Astrocyte (in vitro differentiated cells and primary cell): Measurements from ENCODE around the gene PRR5L. TPM values are rescaled to one million over a fixed set of nuclear protein-coding genes. Genes with fewer than 3 reads are reported as not detected.
A peak's percentile ranks its signal among the peaks of the same experiment; 100 is the strongest.

Experiments
- DNase-seq: peaks from one replicate; pipeline ENCODE4 v3.0.0-alpha.2; 2010; ENCODE audit warnings: low read depth
- FAIRE-seq: peaks from 2 replicates; lab custom pipeline; 2011; peaks lifted over from hg19 to GRCh38; lab: Jason Lieb, UNC
- H2AFZ ChIP-seq: 2 replicates; pipeline ENCODE4 v1.6.0; 2012; ENCODE audit warnings: low read depth, low read length, inconsistent platforms
- H3K27ac ChIP-seq: 2 replicates; pipeline ENCODE4 v1.5.1; 2011; ENCODE audit warnings: low read depth, low read length, inconsistent platforms
- H3K27me3 ChIP-seq: 2 replicates; pipeline ENCODE4 v1.6.0; 2011; ENCODE audit warnings: low read length, inconsistent platforms; ENCODE audit not compliant: insufficient read depth
- H3K36me3 ChIP-seq: 2 replicates; pipeline ENCODE4 v1.5.1; 2011; ENCODE audit warnings: low read length, inconsistent platforms; ENCODE audit not compliant: insufficient read depth
- H3K4me1 ChIP-seq: 2 replicates; pipeline ENCODE4 v1.5.1; 2011; ENCODE audit warnings: low read length, inconsistent platforms; ENCODE audit not compliant: insufficient read depth
- H3K4me2 ChIP-seq: 2 replicates; pipeline ENCODE4 v1.6.0; 2012; ENCODE audit warnings: low read length, inconsistent platforms
- H3K4me3 ChIP-seq: 2 replicates; pipeline ENCODE4 v1.5.1; 2011; ENCODE audit warnings: low read depth, mild to moderate bottlenecking, low read length, inconsistent platforms; ENCODE audit not compliant: insufficient read depth
- H3K79me2 ChIP-seq: 2 replicates; pipeline ENCODE4 v1.6.0; 2012; ENCODE audit warnings: mild to moderate bottlenecking, low read length, inconsistent platforms; ENCODE audit not compliant: insufficient read depth
- H3K9ac ChIP-seq: 2 replicates; pipeline ENCODE4 v1.6.0; 2012; ENCODE audit warnings: mild to moderate bottlenecking, low read length, inconsistent platforms
- H3K9me3 ChIP-seq: 2 replicates; pipeline ENCODE4 v1.5.1; 2012; ENCODE audit warnings: low read depth, mild to moderate bottlenecking, low read length, inconsistent platforms; ENCODE audit not compliant: insufficient read depth
- H4K20me1 ChIP-seq: 2 replicates; pipeline ENCODE4 v1.6.0; 2012; ENCODE audit warnings: low read length, inconsistent platforms; ENCODE audit not compliant: insufficient read depth
- H3K27ac Mint-ChIP-seq: one replicate; pipeline ENCODE4 v1.8.0; 2021; ENCODE audit warnings: mild to moderate bottlenecking, mixed read lengths; ENCODE audit not compliant: unreplicated experiment
- H3K27me3 Mint-ChIP-seq: one replicate; pipeline ENCODE4 v1.8.0; 2021; ENCODE audit warnings: low read depth, mixed read lengths; ENCODE audit not compliant: unreplicated experiment
- H3K36me3 Mint-ChIP-seq: one replicate; pipeline ENCODE4 v1.8.0; 2021; ENCODE audit warnings: low read depth, mixed read lengths; ENCODE audit not compliant: unreplicated experiment
- H3K4me1 Mint-ChIP-seq: one replicate; pipeline ENCODE4 v1.8.0; 2021; ENCODE audit warnings: low read depth, mixed read lengths; ENCODE audit not compliant: unreplicated experiment
- H3K4me3 Mint-ChIP-seq: one replicate; pipeline ENCODE4 v1.8.0; 2021; ENCODE audit warnings: mild to moderate bottlenecking, moderate library complexity, mixed read lengths; ENCODE audit not compliant: unreplicated experiment
- H3K9me3 Mint-ChIP-seq: one replicate; pipeline ENCODE4 v1.8.0; 2021; ENCODE audit warnings: mild to moderate bottlenecking, mixed read lengths; ENCODE audit not compliant: unreplicated experiment
- EZH2 ChIP-seq: IDR thresholded peaks from 2 replicates; pipeline ENCODE4 v1.6.1; 2012; ENCODE audit warnings: mild to moderate bottlenecking, low read length, inconsistent platforms; ENCODE audit not compliant: insufficient read depth
- total RNA-seq: library from RNA; stranded (reverse); gene quantifications from 2 replicates; pipeline ENCODE4 v1.2.1, GENCODE V29; 2021
- TF ChIP-seq, protein P1 (sequence below): IDR thresholded peaks from 2 replicates; pipeline ENCODE4 v1.5.1; 2011; ENCODE audit warnings: low read depth, mild to moderate bottlenecking, inconsistent platforms, low read length, moderate library complexity; ENCODE audit not compliant: insufficient read depth

PRR5L gene
- total RNA-seq, 1 donor from 2014 or later, result 55.6 TPM

DNA sequence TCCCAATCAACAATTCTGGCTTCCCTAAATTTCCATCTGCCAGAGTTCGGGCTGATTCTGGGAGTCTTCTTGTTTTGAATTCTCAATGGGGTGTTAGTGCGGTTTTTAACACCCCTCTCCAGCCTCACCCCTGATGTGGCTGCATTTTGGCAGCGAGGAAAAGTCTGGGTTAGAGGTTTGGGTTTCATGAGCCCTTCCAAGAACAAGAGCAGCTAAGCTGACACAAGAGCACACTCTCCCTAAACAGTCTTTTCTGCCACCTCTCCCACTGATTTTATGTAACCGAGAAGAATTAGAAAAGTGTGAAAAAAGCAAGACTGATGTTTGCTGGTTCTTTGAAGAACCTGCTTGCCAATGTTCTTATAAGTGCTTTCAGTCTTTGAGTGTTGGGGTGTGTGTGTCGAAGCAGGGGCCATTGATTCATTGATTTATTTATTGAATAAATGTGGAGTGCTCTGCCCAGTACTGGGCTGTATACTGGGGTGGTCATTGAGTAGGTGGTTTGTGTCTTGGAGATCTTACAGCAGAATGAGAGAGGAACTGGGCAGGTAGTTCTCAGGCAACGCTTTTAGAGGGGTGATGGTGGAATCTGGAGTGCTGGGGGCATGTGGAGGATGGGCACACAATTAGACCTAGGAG, 112.5 kb downstream of the PRR5L start:
- peaks cover 31% of the 10 kb centered on the region for H3K4me1 ChIP-seq
- Mint-ChIP-seq H3K27me3 (no peaks in the 10 kb centered on the region), H3K9me3 (no peaks in the 10 kb centered on the region), H3K4me3 (peak overlapping the region; percentile 15), H3K36me3 (peaks cover 53% of the 10 kb centered on the region), H3K4me1 (peaks cover 50% of the 10 kb centered on the region), H3K27ac (peak overlapping the region; percentile 75)
- H3K27ac ChIP-seq, result peak overlapping the region; percentile 19
- H2AFZ ChIP-seq, result no peak overlapping the region
- H3K4me2 ChIP-seq, result peak overlapping the region; percentile 59
- H3K36me3 ChIP-seq, result peaks cover 23% of the 10 kb centered on the region
- TF ChIP-seq, protein P1, sequence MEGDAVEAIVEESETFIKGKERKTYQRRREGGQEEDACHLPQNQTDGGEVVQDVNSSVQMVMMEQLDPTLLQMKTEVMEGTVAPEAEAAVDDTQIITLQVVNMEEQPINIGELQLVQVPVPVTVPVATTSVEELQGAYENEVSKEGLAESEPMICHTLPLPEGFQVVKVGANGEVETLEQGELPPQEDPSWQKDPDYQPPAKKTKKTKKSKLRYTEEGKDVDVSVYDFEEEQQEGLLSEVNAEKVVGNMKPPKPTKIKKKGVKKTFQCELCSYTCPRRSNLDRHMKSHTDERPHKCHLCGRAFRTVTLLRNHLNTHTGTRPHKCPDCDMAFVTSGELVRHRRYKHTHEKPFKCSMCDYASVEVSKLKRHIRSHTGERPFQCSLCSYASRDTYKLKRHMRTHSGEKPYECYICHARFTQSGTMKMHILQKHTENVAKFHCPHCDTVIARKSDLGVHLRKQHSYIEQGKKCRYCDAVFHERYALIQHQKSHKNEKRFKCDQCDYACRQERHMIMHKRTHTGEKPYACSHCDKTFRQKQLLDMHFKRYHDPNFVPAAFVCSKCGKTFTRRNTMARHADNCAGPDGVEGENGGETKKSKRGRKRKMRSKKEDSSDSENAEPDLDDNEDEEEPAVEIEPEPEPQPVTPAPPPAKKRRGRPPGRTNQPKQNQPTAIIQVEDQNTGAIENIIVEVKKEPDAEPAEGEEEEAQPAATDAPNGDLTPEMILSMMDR, result no peak
- TF ChIP-seq EZH2, result no peak
- DNase-seq (no peak), FAIRE-seq (no peak)
- H3K27me3 ChIP-seq, result no peaks in the 10 kb centered on the region
- H3K79me2 ChIP-seq, result no peaks in the 10 kb centered on the region
- no peak overlapping the region for H3K4me3 ChIP-seq
- no peaks in the 10 kb centered on the region for H4K20me1 ChIP-seq
- no peak overlapping the region for H3K9ac ChIP-seq
- no peaks in the 10 kb centered on the region for H3K9me3 ChIP-seq

DNA sequence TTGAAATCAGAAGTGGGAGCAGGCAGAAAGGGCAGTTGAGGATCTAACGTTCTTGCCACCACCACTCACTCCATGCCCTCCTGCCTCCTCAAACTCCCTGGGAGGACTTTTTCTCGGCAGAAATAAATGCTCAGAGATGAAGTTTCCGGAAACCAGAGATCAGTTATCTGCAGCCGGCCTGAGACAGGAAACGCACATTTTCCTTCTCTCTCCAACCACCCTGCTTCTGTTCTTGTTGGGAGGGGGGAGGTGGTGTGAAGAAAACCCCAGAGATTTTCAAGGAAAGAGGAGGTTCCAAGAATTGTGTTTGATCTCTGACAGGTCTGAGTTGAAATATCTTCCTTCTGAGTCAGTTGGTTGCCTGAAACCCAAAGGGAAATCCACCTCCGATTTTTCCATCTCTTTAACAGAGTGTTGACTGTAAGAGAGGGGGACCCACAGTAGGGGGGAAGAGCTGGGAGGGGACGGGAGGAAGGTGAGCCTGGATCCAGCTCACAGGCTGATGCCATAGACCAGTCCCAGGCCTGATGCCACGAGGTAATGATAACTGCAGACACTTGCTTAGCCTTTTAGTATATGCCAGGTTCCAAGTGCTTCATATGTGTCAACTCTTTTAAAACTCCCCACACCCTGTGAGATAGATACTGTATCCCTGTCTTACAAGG, 113.2 kb downstream of the PRR5L start:
- DNase-seq, result peak; percentile 81
- H3K4me1 Mint-ChIP-seq, result peaks cover 48% of the 10 kb centered on the region
- Histone ChIP-seq H3K27ac (peak overlapping the region; percentile 19), H2AFZ (no peak overlapping the region), H3K4me3 (no peak overlapping the region), H3K27me3 (no peaks in the 10 kb centered on the region), H3K4me1 (peaks cover 28% of the 10 kb centered on the region), H3K9me3 (no peaks in the 10 kb centered on the region), H4K20me1 (no peaks in the 10 kb centered on the region), H3K36me3 (peaks cover 18% of the 10 kb centered on the region), H3K4me2 (peak overlapping the region; percentile 59), H3K79me2 (no peaks in the 10 kb centered on the region), H3K9ac (no peak overlapping the region)
- no peaks in the 10 kb centered on the region for H3K27me3 Mint-ChIP-seq
- H3K9me3 Mint-ChIP-seq, result no peaks in the 10 kb centered on the region
- FAIRE-seq, result no peak
- H3K36me3 Mint-ChIP-seq, result peaks cover 51% of the 10 kb centered on the region
- H3K27ac Mint-ChIP-seq, result peak overlapping the region; percentile 75
- TF ChIP-seq, protein P1, result no peak
- TF ChIP-seq EZH2, result no peak
- H3K4me3 Mint-ChIP-seq, result peak overlapping the region; percentile 15

DNA sequence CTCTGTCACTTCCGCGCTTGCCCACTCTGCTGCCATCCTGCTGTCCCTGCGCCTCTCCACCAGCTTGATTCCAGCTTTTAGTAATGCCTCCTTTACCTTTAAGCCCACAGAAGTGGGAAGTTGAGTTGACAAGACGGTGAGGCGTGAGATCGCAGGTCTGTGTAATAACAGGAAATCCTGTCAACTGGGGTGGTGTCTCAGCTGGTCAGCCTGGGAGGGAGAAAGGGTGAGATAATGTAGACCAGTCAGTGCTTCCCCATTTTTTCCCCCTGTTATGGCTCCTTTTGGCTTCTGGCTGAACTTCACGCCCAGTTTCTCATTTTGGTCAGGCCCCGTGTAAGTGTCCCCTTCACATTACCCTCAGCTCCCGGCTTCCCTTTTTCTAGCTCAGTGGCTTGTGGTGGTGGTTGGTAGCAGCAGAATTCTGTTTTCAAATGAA, 115.1 kb downstream of the PRR5L start:
- H3K4me1 Mint-ChIP-seq, result peaks cover 41% of the 10 kb centered on the region
- no peaks in the 10 kb centered on the region for H3K27me3 ChIP-seq
- H3K9me3 Mint-ChIP-seq, result peaks cover 2% of the 10 kb centered on the region
- H4K20me1 ChIP-seq, result peaks cover 3% of the 10 kb centered on the region
- no peak overlapping the region for H2AFZ ChIP-seq
- no peak overlapping the region for H3K27ac ChIP-seq
- H3K9me3 ChIP-seq, result no peaks in the 10 kb centered on the region
- no peaks in the 10 kb centered on the region for H3K79me2 ChIP-seq
- H3K27me3 Mint-ChIP-seq, result no peaks in the 10 kb centered on the region
- no peak overlapping the region for H3K4me2 ChIP-seq
- H3K4me3 ChIP-seq, result no peak overlapping the region
- FAIRE-seq (no peak), DNase-seq (no peak)
- no peak overlapping the region for H3K4me3 Mint-ChIP-seq
- H3K27ac Mint-ChIP-seq, result no peak overlapping the region
- H3K36me3 ChIP-seq, result peaks cover 9% of the 10 kb centered on the region
- H3K9ac ChIP-seq, result no peak overlapping the region
- H3K4me1 ChIP-seq, result peaks cover 28% of the 10 kb centered on the region
- peaks cover 39% of the 10 kb centered on the region for H3K36me3 Mint-ChIP-seq
- TF ChIP-seq EZH2, result no peak
- TF ChIP-seq, protein P1, result no peak
